NCI-H187 (cell line): Measurements from ENCODE around the gene KRTAP9-7.

ENCODE experiments used
- DNase-seq, 2 experiments: peaks; one replicate each; lab custom pipeline; 2025; lab: John Stamatoyannopoulos, UW

KRTAP9-7 gene

DNA sequence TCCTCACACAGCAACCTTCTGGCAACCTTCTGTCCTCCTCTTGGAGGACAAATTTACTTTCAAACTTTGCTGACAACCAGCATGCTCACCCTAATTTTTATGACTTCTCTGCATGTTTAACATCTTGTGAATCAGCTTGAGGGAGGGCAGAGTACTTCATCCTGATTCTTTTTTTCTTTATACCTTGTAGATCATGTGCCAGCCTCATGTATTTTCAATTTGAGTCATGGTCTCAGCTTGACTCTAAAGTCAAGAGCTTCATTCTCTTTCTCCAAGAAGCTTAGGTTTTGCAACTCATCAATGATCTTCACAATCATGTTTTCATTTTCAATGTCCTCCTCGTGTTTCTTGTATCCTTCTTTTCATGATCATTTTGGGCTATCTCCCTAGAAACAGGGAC is 3.6 kb upstream of the KRTAP9-7 start:
- no peak for DNase-seq

DNA sequence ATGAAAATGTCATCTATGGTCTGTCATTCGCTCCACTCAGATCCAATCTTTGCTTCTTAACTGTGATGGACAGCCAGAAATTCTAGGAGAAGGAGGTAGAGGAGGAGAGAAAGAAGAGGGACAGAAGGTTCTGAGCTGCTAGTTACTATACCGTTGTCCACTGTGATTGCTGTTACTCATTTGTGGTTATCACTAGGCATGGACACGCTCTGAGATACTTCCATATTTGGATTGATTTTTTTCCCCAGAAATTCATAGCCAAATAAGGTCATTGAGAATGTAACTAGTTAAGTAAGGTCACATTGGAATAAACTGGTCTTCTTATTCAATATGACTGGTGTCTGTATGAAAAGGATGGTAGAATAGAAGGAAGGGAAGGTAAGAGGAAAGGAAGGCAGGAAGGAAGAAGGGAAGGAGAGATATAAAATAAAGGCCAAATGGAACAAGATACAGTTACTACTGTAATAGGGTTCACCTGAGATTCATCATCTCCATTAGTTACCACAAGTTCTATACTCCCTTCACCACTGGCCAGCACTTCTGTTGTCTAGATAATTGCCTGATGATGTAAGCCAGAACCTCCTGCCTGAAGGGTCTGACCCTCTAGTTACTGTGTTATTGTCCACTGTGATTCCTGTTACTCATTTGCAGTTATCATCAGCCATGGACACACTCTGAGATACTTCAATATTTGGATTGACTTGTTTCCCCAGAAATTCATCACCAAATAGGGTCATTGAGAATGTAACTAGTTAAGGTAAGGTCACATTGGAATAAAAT is 2.9 kb downstream of the KRTAP9-7 start:
- no peak for DNase-seq

DNA sequence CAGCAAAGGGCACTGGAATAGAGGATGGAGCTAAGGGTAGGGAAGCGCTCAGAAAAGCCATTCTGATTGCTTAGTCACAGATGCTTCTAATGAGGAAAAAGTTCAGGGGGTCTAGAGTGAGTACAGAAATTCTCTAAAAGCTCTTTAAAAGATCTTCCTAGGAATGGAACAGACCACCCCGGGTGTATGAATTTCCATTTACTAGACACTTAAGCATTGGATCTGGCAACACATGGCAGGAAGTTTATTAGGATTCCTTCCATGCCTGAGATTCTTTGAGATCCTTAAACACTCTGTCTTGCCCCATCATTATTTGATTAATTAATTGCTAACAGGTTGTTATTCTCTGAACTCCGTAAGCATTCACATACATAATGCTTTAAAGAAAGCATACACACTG is 8.5 kb downstream of the KRTAP9-7 start:
- DNase-seq = no peak

DNA sequence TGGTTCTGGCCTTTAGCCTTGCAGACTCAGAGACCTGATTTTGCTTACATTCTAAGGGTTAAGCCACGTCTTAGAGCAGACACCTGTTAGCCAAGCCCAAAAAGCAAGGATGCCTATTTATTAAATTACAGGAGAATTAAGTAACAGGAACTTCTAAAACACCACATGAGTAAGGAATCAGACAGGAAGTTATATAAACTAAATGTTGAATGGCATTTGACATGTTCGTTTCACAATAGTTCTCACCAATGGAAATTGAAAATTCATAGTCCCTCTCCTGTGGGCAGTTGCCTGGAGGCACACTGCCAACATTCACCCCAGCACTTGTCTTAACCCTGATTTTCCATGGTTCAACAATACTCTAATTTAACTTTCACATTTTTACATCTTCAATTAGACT is 9.0 kb downstream of the KRTAP9-7 start:
- no peak for DNase-seq

DNA sequence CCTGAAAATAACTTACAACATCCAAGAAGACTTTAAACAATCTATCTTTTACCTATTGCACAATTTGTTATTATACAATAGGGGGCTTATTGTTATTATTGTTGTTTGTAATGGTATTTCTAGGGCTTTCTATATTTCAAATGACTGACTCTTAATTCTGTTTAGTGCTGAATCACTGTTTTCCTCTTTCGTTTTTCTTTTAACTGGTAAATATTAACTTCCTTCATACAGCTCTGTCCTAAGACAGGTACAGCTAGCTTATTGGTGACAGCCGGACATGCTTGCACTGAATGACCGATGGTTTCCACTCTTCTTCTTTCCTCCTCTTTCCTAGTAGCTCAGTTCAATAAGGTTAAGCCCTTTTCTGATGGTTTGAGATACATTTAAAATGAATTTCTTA is 11.6 kb downstream of the KRTAP9-7 start:
- no peak for DNase-seq

DNA sequence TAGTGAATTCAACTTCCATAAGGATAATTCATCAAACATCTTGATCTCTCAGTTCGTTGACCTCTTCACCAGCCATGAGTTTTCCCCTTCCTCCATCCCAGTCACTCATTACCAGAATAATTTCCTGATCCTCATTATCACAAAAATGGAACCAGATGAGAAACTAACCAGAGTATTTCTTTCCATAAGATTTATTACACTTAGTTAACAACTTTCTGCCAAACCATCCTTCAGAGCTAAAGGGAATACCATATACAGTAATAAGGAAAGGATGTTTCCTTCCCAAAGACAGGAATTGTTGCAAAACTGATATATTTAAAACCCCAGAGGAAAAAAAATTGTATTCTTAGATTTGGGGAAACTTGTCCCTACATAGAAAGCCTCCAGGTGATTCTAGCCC is 18.5 kb downstream of the KRTAP9-7 start:
- DNase-seq = no peak

DNA sequence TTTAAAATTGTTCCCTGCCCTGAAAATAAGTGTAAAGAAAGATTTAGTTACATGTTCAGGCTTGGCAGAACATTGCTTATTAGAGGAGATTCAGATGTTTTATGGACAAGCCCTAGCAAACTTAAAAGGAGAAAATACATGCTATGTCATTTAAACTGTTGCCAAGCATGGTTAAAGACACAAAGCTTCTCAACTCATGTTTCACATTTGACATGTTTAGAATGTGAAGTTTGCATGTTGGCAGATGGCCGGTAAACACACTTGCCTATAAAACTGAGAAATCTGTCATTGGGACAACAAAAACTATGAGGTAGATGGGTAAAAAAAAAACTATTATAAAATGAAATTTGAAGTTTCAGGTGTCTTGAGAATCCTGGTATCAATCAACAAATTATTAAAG is 21.3 kb downstream of the KRTAP9-7 start:
- no peak for DNase-seq

DNA sequence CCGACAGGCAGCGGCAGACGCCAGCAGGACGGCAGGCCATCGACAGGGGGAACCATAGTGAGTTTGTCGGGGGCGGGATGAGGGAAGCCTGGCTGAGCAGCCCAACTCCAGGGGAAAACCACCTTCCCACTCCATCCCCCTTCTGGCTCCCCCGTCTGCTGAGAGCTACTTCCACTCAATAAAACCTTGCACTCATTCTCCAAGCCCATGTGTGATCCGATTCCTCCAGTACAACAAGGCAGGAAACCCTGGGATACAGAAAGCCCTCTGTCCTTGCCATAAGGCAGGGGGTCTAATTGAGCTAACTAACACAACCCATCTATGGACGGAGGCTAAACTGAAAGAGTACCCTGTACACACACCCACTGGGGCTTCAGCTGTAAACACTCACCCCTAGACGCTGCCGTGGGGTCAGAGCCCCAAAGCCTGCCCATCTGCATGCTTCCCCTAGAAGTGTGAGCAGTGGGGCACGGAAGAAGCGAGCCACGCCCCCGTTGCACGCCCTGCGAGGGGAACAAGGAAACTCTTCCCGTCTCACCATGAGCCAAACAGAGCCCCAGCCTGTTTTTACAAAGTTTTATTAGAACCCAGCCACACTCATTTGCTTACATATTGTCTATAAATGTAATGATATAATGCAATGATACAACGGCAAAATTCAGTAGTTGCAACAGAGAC is 23.1 kb downstream of the KRTAP9-7 start:
- no peak for DNase-seq

DNA sequence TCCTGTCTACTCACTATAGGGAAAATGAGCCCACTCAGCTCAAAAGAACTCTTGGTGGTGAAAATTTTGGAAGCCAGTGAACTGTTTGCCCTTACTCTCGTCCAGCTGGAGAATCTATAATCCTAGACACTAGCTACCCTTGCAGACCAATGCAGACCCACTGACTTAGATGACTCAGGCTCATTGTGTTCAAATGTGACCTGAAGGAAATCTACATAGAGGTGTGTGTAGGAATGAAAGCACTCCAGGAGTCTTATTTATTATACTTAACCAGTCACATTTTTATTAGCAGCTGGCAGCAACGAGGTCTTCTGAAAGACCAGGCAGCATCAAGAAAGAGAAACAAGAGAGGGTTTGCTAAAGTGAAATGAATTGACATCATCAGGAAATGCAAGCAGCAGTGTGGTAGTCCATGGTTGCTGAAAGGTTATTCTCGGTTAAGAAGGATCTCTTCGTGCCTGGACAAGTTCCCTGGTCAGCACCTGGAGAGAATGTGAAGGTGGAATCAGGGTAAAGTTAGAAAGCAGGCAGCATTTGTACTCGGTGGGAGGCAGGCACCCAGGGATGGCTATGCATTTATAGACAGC is 25.8 kb downstream of the KRTAP9-7 start:
- no peak for DNase-seq

DNA sequence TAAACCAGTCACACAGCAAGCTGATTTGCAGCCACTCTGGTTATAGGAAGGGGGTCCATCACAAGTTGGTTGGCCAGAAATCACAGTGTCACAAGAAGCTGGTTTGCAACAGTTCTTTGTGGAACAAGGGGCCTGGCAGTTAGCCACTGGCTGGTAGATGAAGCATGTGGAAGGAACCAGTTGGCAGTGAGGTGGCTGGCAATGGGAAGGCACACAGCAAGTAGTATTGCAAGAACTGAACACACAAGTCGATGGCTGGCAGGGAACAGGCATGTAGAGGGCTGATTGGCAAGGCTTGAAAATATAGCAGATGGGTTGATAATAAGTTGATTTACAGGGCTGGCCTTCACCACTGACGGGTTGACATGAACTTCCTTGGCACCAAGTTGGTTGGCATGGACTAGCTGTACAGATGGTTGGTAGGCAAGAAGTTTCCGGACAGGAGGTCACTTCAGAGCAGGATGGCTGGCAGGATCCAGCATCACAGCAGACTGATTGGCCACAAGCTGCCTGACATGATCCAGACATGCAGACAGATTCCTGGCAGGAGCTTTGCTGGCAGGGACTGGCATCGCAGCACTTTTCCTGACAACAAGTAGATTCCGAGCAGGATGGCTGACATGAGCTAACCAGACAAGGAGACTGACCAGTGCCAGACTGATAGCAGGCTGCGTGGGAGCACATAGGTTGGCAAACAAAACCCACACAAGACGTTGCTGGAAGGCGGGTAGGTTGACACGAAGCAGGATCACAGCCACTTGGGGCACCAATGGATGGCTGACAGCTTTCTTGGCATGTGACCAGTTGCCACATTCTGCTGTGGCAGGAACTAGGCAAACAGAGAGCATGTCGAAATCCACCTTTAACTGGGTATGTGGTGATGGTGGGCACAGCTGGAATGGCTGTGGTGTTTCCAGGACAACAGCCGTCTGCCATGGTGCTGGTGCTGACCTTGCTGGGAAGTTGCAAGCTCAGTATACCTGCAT is 26.7 kb downstream of the KRTAP9-7 start, which contains the start of gene KRTAP29-1:
Gene KRTAP29-1 (minus strand): TSS at position 936 of the 986 bp plus-strand sequence. CDS start 0 bp downstream, at position 936.
- DNase-seq = no peak

DNA sequence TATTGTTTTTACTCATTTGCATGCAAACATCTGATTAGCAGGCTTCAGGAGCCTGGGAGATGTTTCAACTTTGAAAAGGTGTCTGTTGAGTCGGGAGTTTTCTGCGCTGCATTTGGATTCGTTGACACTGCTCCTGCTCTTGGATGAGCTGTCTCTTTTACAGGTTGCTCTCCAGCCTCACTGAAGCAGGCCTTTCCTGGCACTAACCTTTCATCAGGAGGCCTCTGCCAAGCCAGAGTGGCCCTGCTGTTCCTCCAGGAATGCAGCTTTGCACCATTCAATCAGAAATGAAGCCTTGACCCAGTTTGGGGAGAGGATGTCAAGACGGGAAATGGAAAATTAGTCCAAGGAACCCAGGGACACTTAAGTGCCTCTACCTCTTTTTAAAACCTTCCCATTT is 27.5 kb downstream of the KRTAP9-7 start:
- no peak for DNase-seq

DNA sequence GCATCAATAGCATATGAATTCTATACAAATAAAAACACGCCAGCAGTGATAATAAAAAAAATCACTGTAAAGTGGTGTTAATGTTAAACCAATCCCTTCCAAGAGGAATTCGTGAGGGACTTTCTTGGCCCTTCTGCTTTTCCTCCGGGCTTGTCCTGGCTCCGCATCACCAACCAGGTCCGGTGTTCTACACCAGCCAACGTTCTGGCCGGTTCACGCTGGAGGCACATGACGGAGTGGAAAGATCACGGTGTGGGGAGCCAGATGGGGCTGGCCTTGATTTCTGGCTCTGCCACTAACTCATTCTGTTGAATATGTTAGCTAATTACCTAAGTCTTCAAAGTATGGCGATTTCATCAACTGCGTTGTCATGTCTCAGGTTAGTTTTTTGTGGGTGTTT is 28.6 kb downstream of the KRTAP9-7 start:
- no peak for DNase-seq

DNA sequence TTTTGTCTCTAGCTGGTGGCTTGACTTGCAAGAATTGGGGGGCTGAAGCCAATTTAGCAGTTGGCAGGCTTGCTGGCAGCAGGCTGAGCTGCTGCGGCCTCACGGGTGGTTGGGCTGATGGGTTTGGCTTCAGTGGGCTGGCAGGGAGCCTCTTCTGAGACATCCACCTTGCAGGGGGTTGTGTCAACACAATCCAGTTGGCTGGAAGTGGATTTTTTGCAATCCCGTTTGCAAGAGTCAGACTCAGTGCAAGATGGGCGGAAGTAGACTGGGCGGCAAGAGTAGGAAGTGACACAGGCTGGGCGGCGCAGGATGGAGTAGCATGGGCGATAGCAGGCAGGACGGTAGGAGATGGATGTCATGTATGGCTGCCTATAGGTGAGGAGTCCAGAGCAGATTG is 32.1 kb downstream of the KRTAP9-7 start:
- no peak for DNase-seq

DNA sequence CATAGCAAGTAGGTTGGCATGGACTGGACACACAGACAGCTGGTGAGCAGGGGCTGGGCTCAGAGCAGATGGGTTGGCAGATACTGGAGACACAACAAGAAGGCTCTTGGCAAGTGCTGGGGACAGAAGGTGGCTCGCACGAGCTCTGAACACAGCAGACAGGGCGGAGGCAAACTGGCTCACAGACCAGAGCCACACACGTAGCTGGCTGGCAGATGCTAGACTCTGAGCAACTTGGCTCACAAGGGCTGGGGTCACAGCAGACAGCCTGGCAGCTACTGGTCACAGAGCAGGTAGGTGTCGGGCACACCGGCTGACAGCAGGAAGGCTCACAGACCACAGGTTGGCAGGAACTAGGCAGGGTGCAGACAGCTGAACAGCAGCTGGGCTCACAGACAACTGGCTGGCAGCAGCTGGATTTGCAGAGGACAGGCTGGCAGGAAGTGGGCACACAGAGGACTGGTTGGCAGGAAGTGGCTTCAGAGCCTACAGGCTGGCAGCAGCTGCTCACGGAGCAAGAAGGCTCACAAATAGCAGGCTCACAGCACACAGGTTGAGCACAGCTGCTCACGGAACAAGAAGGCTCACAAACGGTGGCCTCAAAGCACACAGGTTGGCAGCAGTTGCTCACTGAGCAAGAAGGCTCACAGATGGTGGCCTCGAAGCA is 32.9 kb downstream of the KRTAP9-7 start:
- no peak for DNase-seq

DNA sequence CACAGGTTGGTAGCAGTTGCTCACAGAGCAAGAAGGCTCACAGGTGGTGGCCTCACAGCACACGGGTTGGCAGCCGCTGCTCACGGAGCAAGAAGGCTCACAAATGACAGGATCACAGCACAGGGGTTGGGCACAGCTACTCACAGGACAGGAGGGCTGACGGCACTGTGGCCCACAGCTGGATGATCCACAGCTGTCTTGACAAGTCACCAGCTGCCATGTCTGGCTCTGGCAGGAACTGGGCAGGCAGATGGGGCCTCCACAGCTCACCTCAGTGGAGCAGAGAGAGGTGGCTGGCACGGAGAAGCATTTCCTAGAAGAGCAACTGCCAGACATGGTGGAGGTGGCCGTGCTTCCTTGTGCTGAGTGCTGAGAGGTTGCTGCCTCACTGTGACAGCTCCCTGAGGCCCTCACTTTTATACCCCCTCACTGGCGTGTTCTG is 33.4 kb downstream of the KRTAP9-7 start, which contains the start of gene KRTAP16-1:
Gene KRTAP16-1 (minus strand): TSS at position 392 of the 442 bp plus-strand sequence. CDS start 56 bp downstream, at position 336.
- no peak for DNase-seq

DNA sequence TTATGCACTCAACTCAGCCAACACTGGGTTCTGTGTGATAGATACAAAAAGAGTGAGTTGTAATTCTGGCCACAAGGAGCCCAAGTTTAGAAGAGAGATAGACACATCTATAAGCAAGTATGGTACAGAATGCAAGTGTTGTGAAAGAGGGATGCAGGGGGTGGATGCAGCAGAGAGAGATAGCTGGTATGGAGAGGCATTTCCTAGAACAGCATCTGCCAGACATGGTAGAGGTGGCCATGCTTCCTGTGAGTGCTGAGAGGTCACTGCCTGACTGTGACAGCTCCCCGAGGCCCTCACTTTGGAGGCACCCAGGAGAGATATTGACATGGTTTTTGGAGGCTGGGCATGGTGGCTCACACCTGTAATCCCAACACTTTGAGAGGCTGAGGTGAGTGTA is 35.6 kb downstream of the KRTAP9-7 start:
- DNase-seq = no peak

DNA sequence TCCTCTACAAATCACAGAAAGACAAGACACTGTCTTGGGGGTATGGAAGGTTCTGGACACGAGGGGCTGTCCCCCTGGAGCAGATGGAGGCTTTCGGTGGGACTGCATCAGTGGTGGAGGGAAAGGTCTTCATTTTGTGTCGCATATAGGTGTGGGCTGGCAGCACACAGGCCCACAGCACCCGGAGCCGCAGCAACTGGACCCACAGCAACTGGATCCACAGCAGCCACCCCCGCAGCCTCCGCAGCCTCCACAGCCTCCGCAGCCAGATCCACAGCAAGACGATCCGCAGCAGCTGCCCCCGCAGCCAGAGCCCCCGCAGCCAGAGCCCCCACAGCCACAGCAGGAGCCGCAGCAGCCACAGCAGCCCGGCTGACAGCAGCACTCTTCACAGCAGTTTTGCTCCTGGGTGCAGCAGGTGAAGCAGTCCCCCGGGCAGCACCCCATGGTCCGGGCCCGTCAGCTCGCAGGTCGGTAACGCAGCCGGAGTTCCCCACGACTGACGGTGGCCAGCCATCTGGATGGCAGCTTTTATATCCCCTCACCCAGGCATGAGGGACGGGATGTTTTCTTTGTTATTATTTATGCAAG is 39.8 kb downstream of the KRTAP9-7 start, which contains the start of gene KRTAP17-1:
Gene KRTAP17-1 (minus strand): TSS at position 507 of the 591 bp plus-strand sequence. CDS start 60 bp downstream, at position 447.
- no peak for DNase-seq

DNA sequence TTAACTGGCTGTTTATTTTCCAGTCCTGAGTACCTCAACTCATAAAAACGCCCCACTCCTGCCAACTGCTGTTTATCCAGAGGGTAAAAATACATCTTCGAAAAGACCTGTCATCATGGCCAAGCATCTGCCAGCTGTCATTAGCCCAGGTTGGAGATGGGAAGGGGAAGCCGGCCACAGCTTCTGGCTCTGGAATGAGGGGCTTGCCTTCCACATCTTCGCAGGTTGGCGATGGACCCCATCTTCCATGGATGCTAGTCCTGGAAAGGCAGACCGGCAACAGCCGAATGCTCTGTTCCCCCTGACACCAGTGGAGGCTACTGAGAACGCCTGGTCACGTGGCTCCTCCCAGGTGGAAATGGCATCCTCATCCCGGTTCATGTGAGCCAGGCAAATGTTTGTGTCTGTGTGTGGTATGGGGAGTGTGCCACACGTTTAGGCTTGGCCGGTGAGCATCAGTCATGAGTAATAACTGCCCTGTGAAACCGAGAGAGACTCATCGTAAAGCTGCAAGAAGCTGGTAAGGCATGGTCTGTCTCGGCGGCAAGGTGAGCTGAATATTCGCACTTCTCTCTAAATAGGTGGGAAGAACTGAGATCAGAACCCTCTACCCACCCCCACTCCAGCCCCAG is 40.4 kb downstream of the KRTAP9-7 start:
- DNase-seq = no peak

DNA sequence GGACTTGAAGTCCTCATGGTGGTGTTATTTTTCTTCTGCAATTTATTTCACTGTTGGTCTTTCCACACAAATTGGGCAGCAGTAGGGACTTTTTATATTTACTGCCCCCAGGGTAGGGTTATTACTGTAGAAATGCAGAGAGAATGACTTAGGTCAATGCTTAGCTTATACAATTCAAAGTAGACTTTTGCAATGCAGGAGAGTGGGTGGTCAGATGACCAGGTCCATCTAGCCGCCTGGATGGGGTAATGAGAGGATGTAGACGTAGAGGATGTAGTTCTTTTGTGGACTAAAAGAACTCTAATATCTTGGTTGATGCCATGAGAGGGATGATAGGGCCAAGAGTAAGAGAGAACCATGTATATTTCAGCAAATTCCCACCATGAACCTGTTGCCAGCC is 42.7 kb downstream of the KRTAP9-7 start:
- no peak for DNase-seq
